Stimulated activated naive CD8-positive, alpha-beta T cell treated with anti-CD3 and anti-CD28 coated beads, Interleukin-15, amount 100 ng/mL, for 72 hours (primary cell): ENCODE results near the gene RAB3C.

Source experiments
- ATAC-seq: fragments of 150-1000 bp; cut with Tn5 transposase; 2 replicates; pipeline ENCODE4 v1.10.0; 2021; ENCODE audit warnings: mild to moderate bottlenecking, moderate library complexity
- DNase-seq, 2 donors: peaks; one replicate each; pipeline ENCODE4 v3.0.0; 2021 to 2022
- H3K27ac Mint-ChIP-seq, 2 donors: one replicate each; pipeline ENCODE4 v1.8.0; 2022; ENCODE audit warnings: mild to moderate bottlenecking in 2 of 2, mixed read lengths in 2 of 2, moderate library complexity in 2 of 2
- H3K27me3 Mint-ChIP-seq: one replicate; pipeline ENCODE4 v1.8.0; 2022; ENCODE audit warnings: mixed read lengths
- H3K4me1 Mint-ChIP-seq: one replicate; pipeline ENCODE4 v1.8.0; 2022; ENCODE audit warnings: mild to moderate bottlenecking, mixed read lengths
- H3K4me3 Mint-ChIP-seq, 2 donors: one replicate each; pipeline ENCODE4 v1.8.0; 2022; ENCODE audit warnings: mild to moderate bottlenecking in 2 of 2, mixed read lengths in 2 of 2, moderate library complexity in 1 of 2
- H3K9me3 Mint-ChIP-seq, 2 donors: one replicate each; pipeline ENCODE4 v1.8.0; 2022; ENCODE audit warnings: mixed read lengths in 2 of 2

The RAB3C gene

DNA sequence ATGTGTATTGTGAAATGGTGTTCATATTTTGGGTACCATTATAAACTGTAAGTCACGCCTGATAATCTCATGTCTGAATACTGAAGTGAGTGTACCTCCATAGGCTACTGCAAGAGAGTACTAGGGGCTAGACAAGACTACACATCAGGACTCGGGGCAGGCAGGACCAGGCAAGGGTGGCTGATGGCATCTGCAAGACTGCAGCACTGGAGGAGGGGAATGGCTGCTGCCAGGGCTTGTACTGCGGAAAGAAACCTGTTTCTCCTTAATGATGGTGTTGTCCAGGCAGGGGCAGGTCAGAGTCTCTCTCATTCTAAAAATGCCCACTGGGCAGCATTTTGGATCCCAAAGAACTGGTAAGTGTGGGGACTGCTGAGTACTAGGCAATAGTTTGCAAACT lies 172.5 kb downstream of the RAB3C start:
- no peaks in the 10 kb centered on the region for H3K9me3 Mint-ChIP-seq

DNA sequence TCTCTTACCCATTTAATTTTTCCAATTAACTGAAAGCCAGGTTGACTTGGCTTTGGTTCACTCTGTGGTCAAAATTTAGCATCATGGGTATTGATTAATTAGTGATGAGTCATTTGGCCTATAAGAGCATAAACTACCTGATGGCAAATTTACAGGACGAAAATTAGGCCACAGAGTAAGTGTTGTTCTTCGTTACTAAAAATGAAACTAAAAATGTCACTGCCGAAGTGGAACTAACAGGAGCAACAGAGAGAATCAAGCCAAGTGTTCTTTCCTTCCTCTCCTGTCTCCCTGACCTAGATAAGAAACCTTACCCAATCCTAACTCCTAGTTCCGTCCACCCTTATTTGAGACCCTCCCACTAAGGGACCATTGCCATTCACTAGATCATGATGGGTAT lies 176.9 kb downstream of the RAB3C start:
- H3K27ac Mint-ChIP-seq, result peak overlapping the region in 1 of 2 donors; percentile 44
- H3K4me3 Mint-ChIP-seq, result peak overlapping the region; percentile 29 to 64
- peak; percentile 63 for ATAC-seq
- peaks cover 17% of the 10 kb centered on the region for H3K4me1 Mint-ChIP-seq
- DNase-seq, result no peak
- H3K9me3 Mint-ChIP-seq, result no peaks in the 10 kb centered on the region
- peaks cover 5% of the 10 kb centered on the region for H3K27me3 Mint-ChIP-seq

More for the DNA sequence above, 172.5 kb downstream of the RAB3C start:
- ATAC-seq (no peak), DNase-seq (no peak)
- Mint-ChIP-seq H3K4me1 (peaks cover 17% of the 10 kb centered on the region), H3K4me3 (no peak overlapping the region), H3K27me3 (peaks cover 16% of the 10 kb centered on the region), H3K27ac (no peak overlapping the region)

GRCh38 chr5:58760222-58760621 lies 177.3 kb downstream of the RAB3C start:
- peaks cover 2% of the 10 kb centered on the region for H3K27me3 Mint-ChIP-seq
- no peak for DNase-seq
- peaks cover 17% of the 10 kb centered on the region for H3K4me1 Mint-ChIP-seq
- ATAC-seq, result no peak
- H3K27ac Mint-ChIP-seq, result peak overlapping the region; percentile 24 to 44
- no peaks in the 10 kb centered on the region for H3K9me3 Mint-ChIP-seq
- H3K4me3 Mint-ChIP-seq, result peak overlapping the region in 1 of 2 donors; percentile 29

DNA sequence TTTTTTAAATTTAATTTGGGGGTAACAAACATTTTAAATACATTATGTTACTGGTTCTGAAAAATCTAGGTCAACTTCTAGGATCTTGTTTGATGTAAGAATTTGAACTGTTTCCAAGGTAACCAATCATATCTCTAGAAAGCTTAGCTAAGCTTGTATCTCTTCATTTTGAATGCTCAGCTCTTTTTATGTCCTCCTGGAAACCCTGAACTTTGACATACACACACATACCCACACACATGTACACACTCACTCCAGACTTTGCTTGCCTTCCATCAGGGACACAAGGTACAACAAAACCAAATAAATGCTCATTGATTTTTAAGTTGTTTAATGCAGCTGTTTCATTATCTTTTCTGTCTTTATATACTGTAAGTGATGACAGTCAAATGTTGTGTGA lies 178.5 kb downstream of the RAB3C start:
- ATAC-seq, result no peak

DNA sequence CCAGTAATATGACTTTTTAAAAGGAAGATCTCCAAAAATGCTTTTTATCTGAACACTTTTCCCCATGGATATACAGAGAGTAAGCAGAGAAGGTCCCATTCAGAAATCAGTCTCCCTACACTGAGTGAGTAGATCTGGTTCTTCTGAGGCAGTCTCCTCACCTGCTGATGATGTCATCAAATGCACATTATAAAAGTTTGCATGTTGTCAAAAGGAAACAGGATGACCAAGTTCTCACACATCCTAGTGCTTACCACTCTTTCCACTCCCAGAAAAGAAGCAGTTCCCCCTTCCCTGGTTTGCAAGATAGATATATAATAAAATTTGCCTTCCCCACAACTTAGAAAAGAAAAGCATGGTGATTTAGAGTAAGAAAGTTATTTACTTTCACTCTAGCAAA lies 180.5 kb downstream of the RAB3C start:
- Mint-ChIP-seq H3K9me3 (no peaks in the 10 kb centered on the region), H3K4me1 (peaks cover 17% of the 10 kb centered on the region), H3K4me3 (no peak overlapping the region), H3K27me3 (no peaks in the 10 kb centered on the region), H3K27ac (no peak overlapping the region)
- no peak for ATAC-seq
- no peak for DNase-seq

More for the DNA sequence above, 178.5 kb downstream of the RAB3C start:
- Mint-ChIP-seq H3K9me3 (no peaks in the 10 kb centered on the region), H3K4me3 (no peak overlapping the region), H3K27ac (no peak overlapping the region), H3K27me3 (no peaks in the 10 kb centered on the region), H3K4me1 (peaks cover 17% of the 10 kb centered on the region)
- no peak for DNase-seq

DNA sequence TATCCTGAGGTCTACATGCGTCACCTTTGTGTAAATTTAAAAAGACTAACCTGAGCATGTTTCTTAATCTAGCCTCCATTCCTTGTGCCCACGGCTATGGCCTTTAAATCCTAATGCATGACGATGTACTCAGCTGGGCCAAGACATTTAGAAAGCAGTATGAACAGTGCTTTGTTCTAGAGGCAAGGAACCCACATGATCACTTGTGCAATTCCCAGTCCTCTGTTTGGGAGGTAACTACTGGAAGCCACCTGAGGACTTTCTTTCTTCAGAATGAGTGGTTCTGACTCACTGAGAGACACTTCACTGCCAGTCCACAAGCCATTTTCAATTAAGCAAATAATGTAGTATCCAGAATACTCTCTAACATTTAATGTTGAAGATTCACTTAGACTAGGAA lies 181.3 kb downstream of the RAB3C start:
- no peak overlapping the region for H3K27ac Mint-ChIP-seq
- H3K4me3 Mint-ChIP-seq, result no peak overlapping the region
- peaks cover 12% of the 10 kb centered on the region for H3K4me1 Mint-ChIP-seq
- no peaks in the 10 kb centered on the region for H3K27me3 Mint-ChIP-seq
- no peak for DNase-seq
- no peaks in the 10 kb centered on the region for H3K9me3 Mint-ChIP-seq
- no peak for ATAC-seq

GRCh38 chr5:58765058-58765457 lies 182.2 kb downstream of the RAB3C start:
- no peaks in the 10 kb centered on the region for H3K27me3 Mint-ChIP-seq

GRCh38 chr5:58767104-58767503 lies 184.2 kb downstream of the RAB3C start:
- Mint-ChIP-seq H3K27me3 (no peaks in the 10 kb centered on the region), H3K4me1 (no peaks in the 10 kb centered on the region), H3K27ac (no peak overlapping the region), H3K9me3 (no peaks in the 10 kb centered on the region), H3K4me3 (no peak overlapping the region)
- DNase-seq (no peak), ATAC-seq (no peak)

More at GRCh38 chr5:58765058-58765457, 182.2 kb downstream of the RAB3C start:
- H3K27ac Mint-ChIP-seq, result no peak overlapping the region
- no peak overlapping the region for H3K4me3 Mint-ChIP-seq
- no peak for DNase-seq
- ATAC-seq, result no peak
- H3K4me1 Mint-ChIP-seq, result peaks cover 3% of the 10 kb centered on the region
- no peaks in the 10 kb centered on the region for H3K9me3 Mint-ChIP-seq

DNA sequence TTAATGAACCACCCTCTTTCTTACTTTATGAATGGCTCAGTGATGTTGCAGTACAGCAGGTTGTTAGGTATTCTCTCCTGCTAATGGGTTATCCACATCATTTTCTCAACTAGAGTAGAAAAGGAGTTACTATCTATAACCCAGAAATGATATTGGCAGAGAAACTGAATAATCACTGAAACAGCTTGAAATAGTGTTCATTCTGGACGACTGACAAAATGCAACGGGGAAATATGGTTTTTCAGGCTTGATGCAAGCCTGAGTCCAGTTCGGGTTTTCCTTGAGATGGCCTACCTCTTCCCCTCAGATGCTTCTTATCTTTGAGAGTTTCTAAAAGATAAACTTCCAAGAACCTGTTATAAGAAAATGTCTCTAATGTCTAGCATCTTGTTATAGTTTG lies 187.3 kb downstream of the RAB3C start:
- ATAC-seq, result no peak
- no peak overlapping the region for H3K4me3 Mint-ChIP-seq
- DNase-seq, result no peak
- H3K27me3 Mint-ChIP-seq, result peaks cover 9% of the 10 kb centered on the region
- H3K4me1 Mint-ChIP-seq, result no peaks in the 10 kb centered on the region
- no peak overlapping the region for H3K27ac Mint-ChIP-seq
- H3K9me3 Mint-ChIP-seq, result no peaks in the 10 kb centered on the region

DNA sequence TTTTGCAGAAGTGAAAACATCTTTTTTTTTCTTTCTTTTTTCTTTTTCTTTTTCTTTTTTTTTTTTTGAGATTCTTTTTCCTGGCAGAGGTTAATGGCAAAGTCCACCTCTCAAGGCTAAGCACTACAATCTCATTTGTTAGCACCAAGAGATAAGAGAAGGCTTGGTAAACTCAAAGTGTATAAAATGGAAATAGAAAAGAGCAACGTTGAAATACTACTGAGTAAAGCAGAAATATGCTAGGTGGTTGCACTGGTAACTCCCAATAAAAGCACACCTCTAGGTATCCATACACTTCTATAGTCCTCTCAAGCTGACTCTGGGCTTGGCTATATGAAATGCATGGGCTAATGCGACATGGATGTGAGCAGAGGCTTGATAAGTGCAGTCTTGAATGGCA lies 188.9 kb downstream of the RAB3C start:
- peaks cover 9% of the 10 kb centered on the region for H3K27me3 Mint-ChIP-seq
- H3K4me1 Mint-ChIP-seq, result no peaks in the 10 kb centered on the region
- DNase-seq (no peak), ATAC-seq (no peak)
- no peaks in the 10 kb centered on the region for H3K9me3 Mint-ChIP-seq
- H3K4me3 Mint-ChIP-seq, result no peak overlapping the region
- no peak overlapping the region for H3K27ac Mint-ChIP-seq

GRCh38 chr5:58773744-58774441 lies 191.0 kb downstream of the RAB3C start:
- Mint-ChIP-seq H3K9me3 (no peaks in the 10 kb centered on the region), H3K4me3 (no peak overlapping the region), H3K4me1 (no peaks in the 10 kb centered on the region), H3K27ac (no peak overlapping the region), H3K27me3 (peaks cover 13% of the 10 kb centered on the region)
- DNase-seq (no peak), ATAC-seq (peak; percentile 21)

DNA sequence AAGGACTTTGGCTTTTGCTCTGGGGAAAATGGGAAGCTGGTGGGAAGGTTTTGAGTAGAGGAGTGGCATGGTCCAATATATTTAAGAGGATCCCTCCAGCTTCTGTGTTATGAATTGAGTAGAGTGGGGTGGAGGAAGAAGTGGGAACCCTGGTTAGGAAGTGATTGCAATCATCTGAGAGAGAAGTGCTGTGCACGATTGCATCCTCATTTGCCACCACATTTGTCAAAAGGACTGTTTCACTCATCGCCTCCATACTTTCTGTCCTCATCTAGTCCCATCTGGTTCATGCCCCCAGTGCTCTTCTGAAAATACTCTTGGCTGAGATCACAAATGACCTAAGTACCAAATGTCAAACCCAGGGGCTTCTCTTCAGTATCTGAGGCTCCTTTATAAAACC lies 192.1 kb downstream of the RAB3C start:
- Mint-ChIP-seq H3K27me3 (peaks cover 16% of the 10 kb centered on the region), H3K9me3 (no peaks in the 10 kb centered on the region), H3K4me1 (no peaks in the 10 kb centered on the region), H3K27ac (no peak overlapping the region), H3K4me3 (no peak overlapping the region)
- DNase-seq (no peak), ATAC-seq (no peak)

GRCh38 chr5:58775701-58776262 lies 192.9 kb downstream of the RAB3C start:
- DNase-seq (no peak), ATAC-seq (peak; percentile 44)
- Mint-ChIP-seq H3K9me3 (no peaks in the 10 kb centered on the region), H3K4me1 (no peaks in the 10 kb centered on the region), H3K27ac (no peak overlapping the region), H3K27me3 (peaks cover 16% of the 10 kb centered on the region), H3K4me3 (no peak overlapping the region)

DNA sequence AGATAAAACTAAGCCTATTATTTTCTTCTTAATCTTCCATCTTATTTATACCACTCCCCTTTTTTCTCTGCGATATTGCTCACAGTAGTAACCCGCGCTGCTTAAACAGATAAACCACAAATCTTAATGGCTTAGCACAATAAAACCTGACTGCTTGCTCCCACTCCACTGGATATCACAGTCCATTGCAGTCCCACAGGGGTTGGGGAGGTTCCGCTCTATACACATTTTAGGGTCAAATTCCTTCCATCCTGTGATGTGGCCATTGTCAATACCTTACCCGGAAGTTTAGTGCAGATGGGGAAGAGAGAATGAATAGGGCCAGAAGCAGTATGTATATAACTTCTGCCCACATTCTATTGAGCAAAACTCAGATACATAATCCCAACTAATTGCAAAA lies 193.7 kb downstream of the RAB3C start:
- no peak for ATAC-seq
- Mint-ChIP-seq H3K27ac (no peak overlapping the region), H3K9me3 (no peaks in the 10 kb centered on the region), H3K4me1 (no peaks in the 10 kb centered on the region), H3K27me3 (peaks cover 16% of the 10 kb centered on the region), H3K4me3 (no peak overlapping the region)
- DNase-seq, result no peak

DNA sequence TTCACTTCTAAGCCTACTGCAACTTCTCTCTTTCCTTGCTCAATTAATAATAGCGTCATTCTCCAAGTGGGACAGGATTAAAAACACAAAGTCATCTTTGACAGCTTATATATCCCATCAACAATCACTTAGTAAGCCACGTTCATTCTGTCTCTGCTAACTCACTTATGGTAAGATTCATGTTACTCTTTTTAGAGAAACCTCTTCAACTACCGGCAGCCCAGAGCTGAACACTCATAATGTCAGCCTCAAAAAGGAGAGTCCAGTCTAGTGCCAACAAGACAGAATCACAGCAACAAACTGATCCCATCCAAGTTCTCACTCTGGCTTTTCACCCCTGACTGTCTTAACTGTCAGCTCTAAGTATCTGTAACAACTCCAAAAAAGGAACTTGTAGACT lies 196.0 kb downstream of the RAB3C start:
- Mint-ChIP-seq H3K9me3 (no peaks in the 10 kb centered on the region), H3K27me3 (peaks cover 16% of the 10 kb centered on the region), H3K27ac (no peak overlapping the region), H3K4me3 (no peak overlapping the region), H3K4me1 (no peaks in the 10 kb centered on the region)
- DNase-seq (no peak), ATAC-seq (no peak)

DNA sequence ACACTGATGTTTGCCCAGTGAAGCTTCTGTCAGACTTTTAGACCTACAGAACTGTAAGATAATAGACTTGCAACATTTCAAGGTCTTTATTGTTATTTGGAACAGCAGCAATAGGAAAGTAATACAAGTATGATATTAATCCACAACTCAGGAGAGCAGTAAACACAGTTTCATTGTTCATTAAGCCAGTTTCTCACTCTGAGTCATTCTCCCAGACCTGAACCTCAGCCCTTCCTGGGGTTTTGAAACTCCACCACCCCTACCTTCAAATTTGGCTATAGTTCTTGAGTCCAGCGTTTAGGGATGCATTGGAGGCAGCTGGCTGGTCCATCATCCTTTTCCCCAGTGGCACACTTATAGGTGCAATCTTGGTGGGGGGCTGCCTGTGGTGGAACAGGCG lies 203.2 kb downstream of the RAB3C start:
- H3K9me3 Mint-ChIP-seq, result no peaks in the 10 kb centered on the region
- H3K4me1 Mint-ChIP-seq, result peaks cover 8% of the 10 kb centered on the region
- peak overlapping the region in 1 of 2 donors; percentile 20 for H3K27ac Mint-ChIP-seq
- H3K4me3 Mint-ChIP-seq, result no peak overlapping the region
- peaks cover 31% of the 10 kb centered on the region for H3K27me3 Mint-ChIP-seq
- no peak for DNase-seq
- ATAC-seq, result no peak
